Common myeloid progenitor, CD34-positive (primary cell): ENCODE data around the gene SEC24B.

Source experiments
- CTCF ChIA-PET: fragments of 350-600 bp; sonication (Branson Sonifier 250); formaldehyde crosslinking; loops from one replicate; lab custom pipeline; 2021; ENCODE audit warnings: antibody characterized with exemption; lab: Charles Lee
- POLR2A ChIA-PET: fragments of 350-600 bp; sonication (Branson Sonifier 250); formaldehyde crosslinking; loops from one replicate; lab custom pipeline; 2021; ENCODE audit warnings: antibody characterized with exemption; lab: Charles Lee
- DNase-seq, 3 donors: peaks; one replicate each; pipeline versions ENCODE4 v3.0.0 to v3.0.0-alpha.2; 2013
- H3K27ac ChIP-seq, 2 experiments: 1 replicate in 1 of 2; 2 replicates in 1 of 2; pipeline ENCODE4 v1.7.0; 2013; ENCODE audit warnings: inconsistent platforms in 2 of 2, low read length in 2 of 2, mild to moderate bottlenecking in 2 of 2, low read depth in 1 of 2, moderate library complexity in 1 of 2; ENCODE audit not compliant: severe bottlenecking in 2 of 2, insufficient read depth in 1 of 2, poor library complexity in 1 of 2
- H3K27me3 ChIP-seq, 5 experiments: replicated peaks in 2 of 5; 1 replicate in 3 of 5; 2 replicates in 2 of 5; pipeline versions ENCODE4 v1.6.1 to v1.7.0; 2013; ENCODE audit warnings: low read length in 4 of 5, mild to moderate bottlenecking in 2 of 5, moderate library complexity in 2 of 5, inconsistent platforms in 1 of 5; ENCODE audit not compliant: insufficient read depth in 5 of 5, control insufficient read depth in 4 of 5
- H3K36me3 ChIP-seq, 4 experiments: 1 replicate in 2 of 4; 2 replicates in 2 of 4; pipeline versions ENCODE4 v1.6.1 to v1.7.0; 2013; ENCODE audit warnings: low read length in 3 of 4, control low read depth in 1 of 4, mild to moderate bottlenecking in 1 of 4; ENCODE audit not compliant: control insufficient read depth in 4 of 4, insufficient read depth in 4 of 4
- H3K4me1 ChIP-seq, 4 experiments: 1 replicate in 3 of 4; 2 replicates in 1 of 4; pipeline versions ENCODE4 v1.6.1 to v1.7.1; 2013; ENCODE audit warnings: low read length in 3 of 4, mild to moderate bottlenecking in 3 of 4, control low read depth in 1 of 4, inconsistent platforms in 1 of 4, moderate library complexity in 1 of 4; ENCODE audit not compliant: control insufficient read depth in 4 of 4, insufficient read depth in 4 of 4; ENCODE audit errors: control extremely low read depth in 1 of 4
- H3K4me3 ChIP-seq, 7 experiments: 1 replicate in 4 of 7; 2 replicates in 3 of 7; pipeline versions ENCODE4 v1.5.1 to v1.7.0; 2013; ENCODE audit warnings: mild to moderate bottlenecking in 7 of 7, low read length in 6 of 7, moderate library complexity in 6 of 7, inconsistent platforms in 2 of 7, low read depth in 2 of 7, control low read depth in 1 of 7; ENCODE audit not compliant: insufficient read depth in 4 of 7, control insufficient read depth in 1 of 7; ENCODE audit errors: extremely low read depth in 1 of 7
- H3K9me3 ChIP-seq, 5 experiments: 1 replicate in 4 of 5; 2 replicates in 1 of 5; pipeline versions ENCODE4 v1.6.1 to v1.7.1; 2013; ENCODE audit warnings: low read length in 4 of 5, mild to moderate bottlenecking in 2 of 5, inconsistent platforms in 1 of 5, low read depth in 1 of 5, moderate library complexity in 1 of 5; ENCODE audit not compliant: control insufficient read depth in 4 of 5, insufficient read depth in 2 of 5; ENCODE audit errors: control extremely low read depth in 1 of 5
- WGBS: methylation state at CpG from one replicate; pipeline ENCODE4 v1.1.5; 2013; ENCODE audit not compliant: insufficient coverage; 5-methylcytosine and 5-hydroxymethylcytosine counted together

SEC24B gene

DNA sequence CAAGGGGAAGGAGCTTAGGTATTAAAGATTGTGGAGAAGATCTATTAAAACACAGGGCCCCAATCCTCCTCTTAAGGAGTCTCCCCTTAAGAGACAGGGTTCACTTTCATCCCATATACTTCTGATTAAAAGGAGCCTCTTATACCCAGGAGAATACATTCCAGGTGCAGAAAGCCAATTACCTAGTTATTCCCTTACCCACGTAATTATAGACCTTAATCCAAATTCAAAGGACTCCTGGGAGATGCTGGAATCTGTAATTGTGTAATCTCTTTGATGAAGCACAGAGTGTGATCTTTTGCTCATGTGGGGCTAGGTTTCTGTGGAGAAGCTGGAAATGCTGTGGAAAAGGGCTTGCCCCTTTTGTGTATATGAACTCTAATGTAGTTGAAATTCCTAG, 1.4 kb upstream of the SEC24B start:
- no CpG with 5 or more reads among the region's 1 CpG for WGBS
- Histone ChIP-seq H3K9me3 (no peaks in the 10 kb centered on the region), H3K4me1 (peaks cover 21 to 36% (median 29%) of the 10 kb centered on the region in 4 experiments), H3K27me3 (no peaks in the 10 kb centered on the region), H3K27ac (peak overlapping the region in 1 of 2 experiments; percentile 93), H3K36me3 (peaks cover 0 to 5% (median 0%) of the 10 kb centered on the region in 4 experiments), H3K4me3 (peak overlapping the region in 3 of 7 experiments; percentile 80 to 93 (median 92))
- DNase-seq: no peak
- ChIA-PET CTCF (interaction anchor here (0.8 to 2.7 kb wide), 19 partner anchors 9 to 569 kb away, joined by 3 to 15 read pairs (median 4); partner anchors contain the start of genes CASP6, GAR1 and RRH), POLR2A (no interaction called here)

DNA sequence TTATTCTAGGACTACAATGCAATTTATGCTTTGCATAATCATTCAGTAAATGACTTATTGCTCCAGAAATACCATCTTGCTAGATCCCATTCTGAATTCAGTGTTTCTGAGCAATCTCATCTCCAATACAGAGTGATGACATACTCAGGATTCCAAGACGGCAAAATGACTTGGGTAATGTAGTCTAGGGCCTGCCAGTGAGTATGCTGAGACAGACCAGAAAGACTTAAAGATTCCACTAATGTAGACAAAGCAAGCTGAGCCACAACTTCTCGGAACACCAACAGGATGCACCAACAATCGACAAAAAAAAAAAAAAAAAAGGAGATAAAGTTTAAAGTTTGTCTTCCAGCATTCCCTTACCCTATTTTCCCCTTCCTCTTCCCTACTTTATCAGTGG, 919 bp upstream of the SEC24B start:
- 0% methylated on average over 1 of the region's 3 CpGs for WGBS
- no peaks in the 10 kb centered on the region for H3K9me3 ChIP-seq
- H3K4me1 ChIP-seq: peaks cover 21 to 36% (median 29%) of the 10 kb centered on the region in 4 experiments
- CTCF ChIA-PET: interaction anchor here (0.6 to 2.7 kb wide), 35 partner anchors 10 to 569 kb away, joined by 3 to 15 read pairs (median 4); partner anchors contain the start of genes CASP6, GAR1 and RRH
- H3K27me3 ChIP-seq: no peaks in the 10 kb centered on the region
- POLR2A ChIA-PET: no interaction called here
- peak overlapping the region; percentile 86 to 93 for H3K27ac ChIP-seq
- H3K36me3 ChIP-seq: peaks cover 0 to 5% (median 0%) of the 10 kb centered on the region in 4 experiments
- peak overlapping the region in 6 of 7 experiments; percentile 80 to 93 (median 84) for H3K4me3 ChIP-seq
- peak; percentile 9 to 51 (median 42) for DNase-seq

DNA sequence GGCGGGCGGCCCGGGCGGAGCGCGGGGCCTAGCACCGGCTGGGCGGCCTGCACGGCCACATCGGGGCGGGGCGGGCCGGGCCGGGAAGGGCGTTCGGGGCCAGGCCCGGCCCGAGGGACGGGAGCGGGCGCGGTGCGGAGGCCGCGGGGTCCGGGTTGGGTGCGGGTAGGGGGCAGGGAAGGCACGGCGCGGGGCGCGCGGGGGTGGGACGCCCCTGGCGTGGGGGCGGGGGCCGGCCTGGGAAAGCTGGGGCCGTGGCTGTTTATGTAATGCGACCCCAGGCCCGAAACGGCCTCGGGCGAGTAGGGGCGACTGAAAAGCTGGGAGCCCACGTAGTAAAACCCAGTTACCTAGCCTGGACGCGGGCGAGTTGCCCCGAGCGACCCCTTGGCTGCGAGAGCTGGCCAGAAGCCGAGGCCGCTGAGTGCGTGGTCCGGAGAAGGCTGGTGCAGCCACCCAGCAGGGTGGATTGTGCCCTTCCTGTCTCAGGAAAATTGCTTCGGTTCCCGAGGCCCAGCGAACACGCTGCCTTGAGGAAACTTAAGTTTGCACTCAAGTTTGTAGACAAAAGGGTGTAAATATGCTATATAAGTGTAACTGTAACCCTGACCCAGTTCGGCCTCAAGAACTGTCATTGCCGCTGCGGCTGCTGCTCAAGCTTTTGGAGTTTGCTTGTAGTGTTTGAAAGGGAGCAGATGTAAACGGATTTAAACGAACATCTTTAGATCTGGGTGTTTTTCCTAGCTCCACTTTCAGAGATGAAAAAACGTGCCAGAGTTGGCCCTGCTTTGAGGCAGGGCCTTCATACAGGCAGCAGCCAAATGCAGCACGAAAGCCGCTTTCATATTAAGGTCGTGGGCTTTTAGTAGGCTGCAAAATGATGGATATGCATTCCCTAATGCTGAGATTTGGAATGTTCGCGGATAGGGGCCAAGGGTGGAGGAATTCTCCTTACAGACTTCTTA, 674 bp downstream of the SEC24B start:
- peak overlapping the region; percentile 80 to 93 (median 84) for H3K4me3 ChIP-seq
- H3K4me1 ChIP-seq: peaks cover 21 to 43% (median 33%) of the 10 kb centered on the region in 4 experiments
- peaks cover 0 to 5% (median 0%) of the 10 kb centered on the region in 4 experiments for H3K36me3 ChIP-seq
- no peaks in the 10 kb centered on the region for H3K27me3 ChIP-seq
- POLR2A ChIA-PET: interaction anchor here (1.0 kb wide), 1 partner anchor 77 kb away, joined by 4 read pairs; no protein-coding TSS in a partner anchor
- DNase-seq: peak; percentile 9 to 41 (median 33)
- CTCF ChIA-PET: interaction anchor here (1.0 to 2.3 kb wide), 12 partner anchors 8 to 392 kb away, joined by 3 to 9 read pairs (median 5); no protein-coding TSS in a partner anchor
- peak overlapping the region; percentile 86 to 93 for H3K27ac ChIP-seq
- H3K9me3 ChIP-seq: no peaks in the 10 kb centered on the region
- WGBS: 2% methylated on average over 48 of the region's 70 CpGs

DNA sequence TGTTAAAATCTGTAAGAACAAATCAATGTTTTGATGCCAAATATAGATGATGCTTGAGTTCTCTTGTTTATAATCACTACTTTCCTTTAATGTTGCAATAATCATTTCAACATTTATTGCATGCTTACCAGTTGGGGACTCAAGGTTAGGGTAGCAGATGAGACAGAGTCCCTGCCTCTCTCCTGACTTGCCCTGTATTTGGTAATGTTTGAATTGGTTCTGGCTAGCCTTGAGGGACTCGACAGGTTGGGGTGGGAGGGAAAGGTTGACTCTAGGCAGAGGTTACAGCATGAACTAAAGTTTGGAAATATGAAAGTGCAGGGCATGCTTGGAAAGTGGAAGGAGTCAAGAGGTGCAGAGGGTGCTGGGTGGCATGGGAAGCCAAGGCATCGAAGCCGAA, 2.0 kb downstream of the SEC24B start:
- POLR2A ChIA-PET: no interaction called here
- Histone ChIP-seq H3K4me1 (peaks cover 21 to 43% (median 33%) of the 10 kb centered on the region in 4 experiments), H3K36me3 (no peaks in the 10 kb centered on the region), H3K9me3 (no peaks in the 10 kb centered on the region), H3K27me3 (no peaks in the 10 kb centered on the region), H3K27ac (no peak overlapping the region), H3K4me3 (peak overlapping the region in 3 of 7 experiments; percentile 22 to 93 (median 92))
- no peak for DNase-seq
- 93% methylated on average over 3 of the region's 3 CpGs for WGBS
- CTCF ChIA-PET: no interaction called here

DNA sequence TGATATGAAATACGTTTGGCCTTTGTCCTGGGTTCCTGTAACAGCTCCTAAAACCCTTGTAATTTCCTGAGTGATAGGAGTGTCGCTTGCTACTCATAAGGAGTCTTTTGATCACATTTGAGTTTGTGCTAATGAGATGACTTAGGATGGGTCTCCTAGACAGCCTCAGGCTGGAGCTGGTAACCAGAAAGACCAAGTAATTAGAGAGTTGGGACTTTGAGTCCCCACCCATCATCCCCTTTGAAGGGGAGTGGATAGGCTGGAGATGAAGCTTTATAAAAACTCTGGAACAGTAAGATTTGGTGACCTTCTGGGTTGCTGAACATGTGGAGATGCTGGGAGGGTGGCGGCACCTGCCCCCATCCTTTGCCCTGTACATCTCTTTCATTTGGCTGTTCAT, 2.9 kb downstream of the SEC24B start:
- WGBS: 50% methylated on average over 1 of the region's 3 CpGs
- no peaks in the 10 kb centered on the region for H3K9me3 ChIP-seq
- POLR2A ChIA-PET: no interaction called here
- no peak for DNase-seq
- no peak overlapping the region for H3K4me3 ChIP-seq
- peaks cover 21 to 44% (median 34%) of the 10 kb centered on the region in 4 experiments for H3K4me1 ChIP-seq
- no peaks in the 10 kb centered on the region for H3K36me3 ChIP-seq
- no peak overlapping the region for H3K27ac ChIP-seq
- CTCF ChIA-PET: interaction anchor here (0.8 kb wide), 1 partner anchor 118 kb away, joined by 3 read pairs; no protein-coding TSS in a partner anchor
- H3K27me3 ChIP-seq: no peaks in the 10 kb centered on the region

DNA sequence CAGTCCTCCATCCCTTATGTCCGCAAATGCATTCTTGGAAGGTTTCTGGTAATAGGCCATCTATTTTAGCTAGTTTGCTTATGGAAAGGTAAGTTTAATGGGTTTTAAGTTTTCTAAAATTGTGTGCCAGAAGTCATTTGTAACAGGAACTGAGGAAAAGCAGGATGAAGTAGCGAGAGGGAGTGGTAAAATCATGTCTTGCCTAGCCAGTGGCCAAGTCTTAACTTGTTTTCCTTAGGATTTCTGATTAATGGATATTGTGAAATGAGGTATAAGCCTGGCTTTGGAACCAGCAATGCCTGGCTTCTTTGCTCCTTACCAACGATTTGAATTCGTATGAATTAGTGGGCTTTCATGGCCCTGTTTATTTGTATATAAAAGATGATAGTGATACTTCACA, 7.3 kb downstream of the SEC24B start:
- ChIA-PET POLR2A (no interaction called here), CTCF (interaction anchor here (0.7 to 2.2 kb wide), 3 partner anchors 8 to 13 kb away, joined by 3 to 6 read pairs (median 5); no protein-coding TSS in a partner anchor)
- Histone ChIP-seq H3K4me3 (no peak overlapping the region), H3K36me3 (peaks cover under 1 to 7% (median 1%) of the 10 kb centered on the region in 4 experiments), H3K9me3 (peaks cover 0 to 1% (median 0%) of the 10 kb centered on the region in 5 experiments), H3K27me3 (no peaks in the 10 kb centered on the region), H3K27ac (no peak overlapping the region), H3K4me1 (peaks cover 5 to 38% (median 22%) of the 10 kb centered on the region in 4 experiments)
- WGBS: 93% methylated on average over 3 of the region's 4 CpGs
- no peak for DNase-seq
